GM12892 (cell line): ENCODE results near the gene CTBP2.

Experiments used
- POLR2A ChIP-seq: IDR thresholded peaks from 2 replicates; pipeline ENCODE4 v1.6.1; 2011; ENCODE audit warnings: low read depth, low read length, control low read depth
- TAF1 ChIP-seq: IDR thresholded peaks from 2 replicates; pipeline ENCODE4 v1.6.1; 2011; ENCODE audit warnings: low read depth, mild to moderate bottlenecking, control low read depth, low read length, borderline replicate concordance

GRCh38 chr10:125165584-125166573, 5.5 kb upstream of the CTBP2 start:
- TF ChIP-seq POLR2A (no peak), TAF1 (no peak)
